HG03520 (cell line): Measurements from ENCODE around the gene AGPS.
"Not testable (repeated sequence)": the region's sequence is repeated elsewhere in the genome, so short reads cannot be mapped to it uniquely, and the experiment has no call there.

Source experiments
- ATAC-seq: cut with Tn5 transposase; IDR thresholded peaks from one replicate; pipeline ENCODE4 v1.9.1; 2021; ENCODE audit warnings: mild to moderate bottlenecking, moderate library complexity; ENCODE audit not compliant: unreplicated experiment

The AGPS gene

DNA sequence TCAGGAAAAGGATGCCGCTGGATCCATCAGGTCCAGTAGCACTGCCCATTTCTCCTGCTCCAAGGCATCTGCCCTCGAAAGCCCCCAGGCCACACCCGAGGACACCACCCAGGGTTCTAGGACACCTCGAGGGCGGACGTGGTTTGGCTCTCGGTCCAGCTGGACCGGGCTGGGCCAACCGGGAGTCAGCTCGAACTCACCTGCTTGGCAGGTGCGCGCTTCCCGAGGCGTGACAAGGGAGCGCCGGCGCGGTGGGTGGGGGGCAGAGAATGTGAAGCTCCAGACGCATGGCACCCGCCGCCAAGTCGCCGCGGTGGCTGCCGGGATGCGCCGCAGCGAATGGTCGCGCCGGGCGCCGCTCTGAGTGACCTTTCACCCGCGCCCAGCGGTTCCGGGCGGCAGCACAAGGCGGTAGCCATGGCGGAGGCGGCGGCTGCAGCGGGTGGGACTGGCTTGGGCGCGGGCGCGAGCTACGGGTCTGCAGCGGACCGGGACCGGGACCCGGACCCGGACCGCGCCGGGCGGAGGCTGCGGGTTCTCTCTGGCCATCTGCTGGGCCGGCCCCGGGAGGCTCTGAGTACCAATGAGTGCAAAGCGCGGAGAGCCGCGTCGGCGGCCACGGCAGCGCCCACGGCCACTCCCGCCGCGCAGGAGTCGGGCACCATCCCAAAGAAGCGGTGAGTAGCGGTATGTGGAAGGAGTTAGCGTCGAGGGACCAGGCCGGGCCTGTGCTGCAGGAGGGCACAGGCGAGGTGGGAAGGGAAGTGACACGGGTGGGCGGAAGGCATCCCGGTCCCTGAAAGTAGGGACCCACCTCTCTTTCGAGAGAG is at the start of gene AGPS:
AGPS (plus strand) TSS at position 401 of the 830 bp plus-strand sequence; CDS start at position 418, 17 bp downstream.
- peak; percentile 83 for ATAC-seq

DNA sequence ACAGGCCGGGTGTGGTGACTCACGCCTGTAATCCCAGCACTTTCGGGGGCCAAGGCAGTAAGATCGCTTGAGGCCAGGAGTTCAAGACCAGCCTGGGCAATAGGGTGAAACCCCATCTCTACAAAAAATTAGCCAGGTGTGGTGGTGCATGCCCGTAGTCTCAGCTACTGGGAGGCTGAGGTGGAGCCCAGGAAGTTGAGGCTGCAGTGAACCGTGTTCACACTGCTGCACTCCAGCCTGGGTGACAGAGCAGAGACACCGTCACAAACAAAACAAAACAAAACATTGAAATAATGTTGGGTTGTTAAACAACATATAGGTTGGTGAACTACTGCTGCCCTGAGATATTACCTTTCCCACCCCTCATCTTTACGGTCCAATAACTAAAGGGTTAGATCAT is 48.8 kb upstream of the AGPS start:
- no peak for ATAC-seq

DNA sequence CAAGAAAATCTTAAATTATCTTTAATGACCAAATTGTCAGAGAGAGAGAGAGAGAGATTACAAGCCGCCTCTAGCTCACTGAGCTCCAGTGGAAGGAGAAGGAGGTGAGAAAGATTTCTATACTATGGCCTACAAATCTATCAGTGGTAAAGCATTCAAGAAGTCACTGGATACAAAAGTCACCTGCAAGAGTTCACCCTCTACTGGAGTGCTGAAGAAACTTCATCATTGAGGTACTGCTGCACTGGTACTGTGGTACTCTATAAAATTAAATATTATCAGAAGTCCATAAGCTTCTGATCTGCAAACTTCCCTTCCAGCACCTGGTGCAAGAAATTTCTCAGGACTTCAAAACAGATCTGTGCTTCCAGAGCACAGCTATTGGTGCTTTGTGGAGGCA is 48.3 kb upstream of the AGPS start:
- no peak for ATAC-seq

DNA sequence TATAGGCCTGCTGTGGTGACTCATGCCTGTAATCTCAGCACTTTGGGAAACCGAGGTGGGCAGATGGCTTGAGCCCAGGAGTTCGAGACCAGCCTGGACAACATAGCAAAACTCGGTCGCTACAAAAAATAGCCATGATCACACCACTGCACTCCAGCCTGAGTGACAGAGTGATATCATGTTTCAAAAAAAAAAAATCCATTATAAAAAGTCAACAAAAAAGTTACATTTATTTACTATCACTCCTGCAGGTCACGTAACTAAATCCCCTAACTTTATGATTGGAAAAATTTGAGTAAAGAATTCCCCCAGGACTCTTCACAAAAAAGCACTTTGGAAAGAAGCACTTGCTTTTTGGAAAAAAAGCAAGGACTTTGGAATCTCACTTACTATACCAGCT is 46.4 kb upstream of the AGPS start:
- ATAC-seq, result no peak

DNA sequence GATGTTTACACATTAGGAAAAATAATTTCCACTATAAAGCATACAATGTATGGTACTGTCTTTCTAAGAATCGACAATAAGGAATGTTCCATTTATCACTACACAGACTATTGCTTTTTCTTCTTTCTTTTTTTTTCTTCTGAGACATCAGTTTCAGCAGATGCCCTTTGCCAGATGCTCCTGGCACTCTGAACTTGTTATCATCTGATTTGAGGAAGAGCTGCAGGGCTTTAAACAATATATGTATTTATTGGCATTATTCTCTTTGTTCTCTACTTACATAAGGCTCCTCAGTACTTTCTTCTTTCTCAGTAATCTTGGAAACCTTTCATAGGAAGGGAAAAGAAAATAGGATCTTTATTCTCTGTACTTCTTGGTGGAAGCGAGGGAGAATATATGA is 45.0 kb upstream of the AGPS start:
- no peak for ATAC-seq

DNA sequence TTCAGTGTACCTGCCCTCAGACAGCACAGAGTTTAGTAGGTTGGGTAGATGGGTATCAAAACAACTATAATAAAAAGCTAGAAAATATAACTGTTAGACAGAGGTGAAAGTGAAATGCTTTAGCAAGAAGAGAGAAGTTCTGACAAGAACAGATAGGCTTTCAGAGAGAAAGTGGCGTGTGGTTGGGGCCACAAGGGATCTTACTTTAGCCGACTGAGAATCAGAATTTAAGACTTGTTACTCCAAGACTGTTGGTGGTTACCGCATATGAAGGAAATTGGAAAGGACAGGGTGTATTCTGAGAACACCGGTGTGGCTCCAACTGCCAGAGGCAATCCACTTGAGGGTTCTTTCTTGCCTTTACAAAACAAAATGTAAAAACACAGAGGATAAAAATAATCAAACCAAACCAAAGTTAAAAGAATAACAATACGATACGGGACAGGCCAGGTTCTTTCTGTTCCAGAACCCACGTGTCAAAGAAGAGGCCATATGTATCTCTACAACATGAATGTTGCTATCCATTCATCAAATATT is 44.4 kb upstream of the AGPS start:
- no peak for ATAC-seq

DNA sequence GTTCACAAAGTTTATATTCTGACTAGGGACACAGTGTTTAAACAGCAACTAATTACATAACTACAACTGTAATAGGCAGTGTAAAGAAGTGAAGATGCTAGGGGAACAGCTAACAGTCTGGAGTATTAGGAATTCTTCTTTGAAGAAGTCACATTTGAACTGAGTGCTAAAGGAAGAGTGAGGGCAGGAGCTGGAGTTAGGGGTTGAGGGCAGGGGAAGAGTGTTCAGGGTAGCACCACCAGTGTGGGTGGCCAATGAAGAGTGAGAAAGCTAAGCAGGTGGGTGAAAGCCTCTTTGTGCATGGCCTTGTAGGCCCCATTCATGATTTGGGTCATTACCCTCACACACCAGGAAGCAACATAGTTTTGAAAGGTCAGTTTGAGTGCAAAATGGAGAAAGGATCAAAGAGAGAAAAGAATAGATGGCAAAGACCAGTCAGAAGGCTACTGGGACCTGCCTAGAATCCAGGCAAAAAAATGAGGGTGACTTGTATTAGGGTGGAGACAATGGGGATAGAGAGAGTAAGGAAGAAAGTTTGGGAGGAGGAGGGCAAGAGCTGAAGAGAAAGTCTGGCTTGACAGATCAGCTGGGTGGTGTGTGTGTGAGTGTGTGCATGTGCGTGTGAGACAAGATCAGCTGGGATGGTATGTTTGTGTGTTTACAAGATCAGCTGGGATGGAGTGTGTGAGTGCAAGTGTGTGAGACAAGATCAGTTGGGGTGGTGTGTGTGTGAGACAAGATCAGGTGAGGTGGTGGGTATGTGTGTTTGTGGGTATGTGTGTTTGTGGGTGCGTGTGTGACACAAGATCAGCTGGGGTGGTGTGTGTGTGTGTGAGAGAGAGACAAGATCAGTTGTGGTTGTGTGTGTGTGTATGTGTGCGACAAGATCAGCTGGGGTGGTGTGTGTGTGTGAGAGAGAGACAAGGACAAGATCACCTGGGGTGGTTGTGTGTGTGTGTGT is 43.6 kb upstream of the AGPS start:
- no peak for ATAC-seq

DNA sequence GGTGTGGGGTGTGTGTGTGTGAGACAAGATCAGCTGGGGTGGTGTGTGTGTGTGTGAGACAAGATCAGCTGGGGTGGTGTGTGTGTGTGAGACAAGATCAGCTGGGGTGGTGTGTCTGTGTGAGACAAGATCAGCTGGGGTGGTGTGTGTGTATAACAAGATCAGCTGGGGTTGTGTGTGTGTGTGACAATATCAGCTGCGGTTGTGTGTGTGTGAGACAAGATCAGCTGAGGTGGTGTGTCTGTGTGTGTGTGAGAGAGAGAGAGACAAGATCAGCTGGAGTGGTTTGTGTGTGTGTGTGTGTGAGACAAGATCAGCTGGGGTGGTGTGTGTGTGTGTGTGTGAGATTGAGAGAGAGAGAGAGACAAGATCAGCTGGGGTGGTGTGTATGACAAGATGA is 41.9 kb upstream of the AGPS start:
- not testable (repeated sequence) for ATAC-seq

DNA sequence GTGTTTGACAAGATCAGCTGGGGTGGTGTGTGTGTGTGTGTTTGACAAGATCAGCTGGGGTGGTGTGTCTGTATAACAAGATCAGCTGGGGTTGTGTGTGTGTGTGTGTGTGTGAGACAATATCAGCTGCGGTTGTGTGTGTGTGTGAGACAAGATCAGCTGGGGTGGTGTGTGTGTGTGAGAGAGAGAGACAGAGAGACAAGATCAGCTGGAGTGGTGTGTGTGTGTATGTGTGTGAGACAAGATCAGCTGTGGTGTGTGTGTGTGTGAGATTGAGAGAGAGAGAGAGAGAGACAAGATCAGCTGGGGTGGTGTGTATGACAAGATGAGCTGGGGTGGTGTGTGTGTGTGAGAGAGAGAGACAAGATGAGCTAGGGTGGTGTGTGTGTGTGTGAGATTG is 41.5 kb upstream of the AGPS start:
- not testable (repeated sequence) for ATAC-seq

DNA sequence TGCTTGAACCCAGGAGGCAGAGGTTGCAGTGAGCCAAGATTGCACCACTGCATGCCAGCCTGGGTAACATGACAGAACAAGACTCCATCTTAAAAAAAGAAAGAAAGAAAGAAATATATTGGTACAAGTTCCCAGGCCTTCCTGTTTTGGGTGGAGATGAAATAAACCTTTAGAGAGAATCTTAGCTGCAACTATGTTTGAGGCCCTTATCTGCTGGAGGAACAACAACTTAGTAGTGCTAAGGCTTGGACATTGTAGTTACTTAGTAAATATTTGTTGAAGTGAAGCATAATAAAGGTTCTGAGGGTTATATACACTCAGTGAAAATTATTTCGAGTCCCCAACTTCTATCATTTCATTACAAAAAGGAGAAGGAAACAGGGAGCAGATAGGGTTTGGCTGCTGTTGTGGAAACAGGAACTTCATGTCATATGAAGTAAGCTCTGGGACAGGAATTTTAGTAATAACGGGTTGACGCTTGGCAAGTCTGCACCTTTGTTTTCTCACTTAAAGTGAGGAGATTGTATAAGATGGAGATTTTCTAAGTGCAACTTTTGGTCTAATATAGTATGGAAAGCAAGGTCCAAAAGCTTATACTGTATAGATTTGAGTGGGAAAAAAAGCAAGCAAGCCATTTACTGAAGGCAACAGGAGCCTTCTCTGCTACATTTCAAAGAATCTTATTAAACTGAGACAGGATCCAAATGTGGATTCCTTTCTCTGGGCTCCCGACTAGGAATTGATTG is 40.0 kb upstream of the AGPS start:
- no peak for ATAC-seq

DNA sequence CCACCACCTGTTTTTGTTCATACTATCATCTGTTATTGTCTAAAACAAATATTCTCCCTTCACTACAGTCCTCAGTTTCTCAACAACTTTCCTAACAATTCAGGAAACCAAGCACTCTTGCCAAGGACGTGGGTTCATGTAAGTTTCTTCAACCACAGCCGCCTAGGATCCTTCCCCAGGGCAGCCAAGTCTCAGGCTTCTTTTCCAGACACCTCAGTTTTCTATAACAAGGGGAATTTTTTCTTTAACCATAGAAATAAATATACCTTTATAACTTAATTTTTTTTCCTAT is 39.4 kb upstream of the AGPS start:
- ATAC-seq, result no peak

DNA sequence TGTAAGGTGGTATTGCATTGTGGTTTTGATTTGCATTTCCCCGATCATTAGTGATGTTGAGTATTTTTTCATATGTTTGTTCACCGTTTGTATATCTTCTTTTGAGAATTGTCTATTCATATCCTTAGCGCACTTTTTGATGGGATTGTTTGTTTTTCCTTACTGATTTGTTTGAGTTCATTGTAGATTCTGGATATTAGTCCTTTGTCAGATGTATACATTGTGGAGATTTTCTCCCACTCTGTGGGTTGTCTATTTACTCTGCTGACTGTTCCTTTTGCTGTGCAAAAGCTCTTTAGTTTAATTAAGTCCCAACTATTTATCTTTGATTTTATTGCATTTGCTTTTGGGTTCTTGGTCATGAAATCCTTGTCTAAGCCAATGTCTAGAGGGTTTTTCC is 38.0 kb upstream of the AGPS start:
- not testable (repeated sequence) for ATAC-seq

DNA sequence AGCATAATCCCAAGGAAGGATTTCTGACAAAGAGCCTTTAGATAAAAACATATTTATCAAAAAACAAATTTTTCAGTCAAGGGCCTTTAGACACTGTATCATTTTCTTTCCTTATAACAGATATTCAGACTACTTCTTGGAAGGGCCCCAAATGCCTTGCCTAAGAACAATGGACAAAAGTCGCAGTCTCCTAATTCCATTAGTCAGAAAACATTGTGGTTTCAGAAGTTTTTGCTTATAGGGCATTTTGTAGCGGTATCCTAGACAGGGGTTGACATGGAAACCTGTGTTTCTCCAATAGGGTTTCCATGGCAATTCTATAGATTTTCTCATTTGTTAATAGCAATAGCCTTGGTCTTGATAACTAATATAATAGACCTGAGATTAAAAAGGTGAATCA is 36.7 kb upstream of the AGPS start:
- no peak for ATAC-seq

DNA sequence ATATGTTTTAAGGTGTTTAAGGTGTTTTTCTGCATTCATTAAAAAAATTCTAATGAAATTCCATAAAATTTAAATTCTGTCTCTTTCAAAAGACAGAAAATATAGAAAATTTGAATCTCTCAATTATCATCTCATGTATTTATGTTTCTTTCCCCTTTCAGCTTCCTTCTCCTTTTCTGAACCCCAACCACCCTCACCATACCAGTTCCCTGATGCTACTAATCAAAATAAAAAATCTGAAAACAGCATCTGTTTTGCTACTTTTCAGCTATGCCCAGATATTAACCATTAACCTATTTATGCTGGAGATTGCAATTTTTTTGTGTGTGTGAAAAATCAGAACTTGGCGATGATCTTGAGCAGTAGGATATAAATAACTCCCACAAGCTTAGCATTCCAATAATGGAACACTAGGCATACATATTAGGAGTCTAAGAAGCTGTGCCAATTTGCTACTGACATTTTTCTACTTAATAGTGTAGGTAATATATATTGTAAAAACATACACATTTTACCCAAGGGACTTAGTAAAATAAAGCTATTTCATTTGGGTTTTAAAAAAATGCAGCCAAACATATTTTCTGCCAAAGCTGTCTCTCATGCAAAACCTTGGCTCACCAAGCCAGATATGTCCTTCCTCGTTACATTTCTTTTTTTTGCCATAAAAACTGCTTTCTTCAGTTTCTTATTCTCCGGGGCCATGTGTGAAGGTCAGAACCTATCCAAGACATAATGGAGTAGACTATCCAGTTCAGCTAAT is 32.6 kb upstream of the AGPS start:
- no peak for ATAC-seq

DNA sequence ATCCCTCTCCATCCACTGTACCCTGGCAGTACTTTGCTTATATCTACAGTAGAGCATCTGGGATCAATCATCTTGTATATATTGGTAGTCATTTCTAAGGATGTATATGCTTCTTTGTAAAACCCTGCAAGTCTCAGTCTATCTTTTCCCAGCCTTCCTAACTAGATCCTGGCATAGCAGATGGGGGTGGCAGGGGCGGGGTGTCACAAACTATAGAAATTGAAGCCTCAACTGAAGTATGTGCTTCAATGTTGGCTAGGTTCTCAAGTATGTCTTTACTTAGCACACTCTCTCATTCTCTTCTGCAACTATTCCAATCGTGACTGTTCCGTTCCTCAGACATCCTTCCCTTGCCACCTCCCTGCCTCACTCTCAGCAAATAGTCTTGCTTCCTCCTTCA is 30.1 kb upstream of the AGPS start:
- no peak for ATAC-seq

DNA sequence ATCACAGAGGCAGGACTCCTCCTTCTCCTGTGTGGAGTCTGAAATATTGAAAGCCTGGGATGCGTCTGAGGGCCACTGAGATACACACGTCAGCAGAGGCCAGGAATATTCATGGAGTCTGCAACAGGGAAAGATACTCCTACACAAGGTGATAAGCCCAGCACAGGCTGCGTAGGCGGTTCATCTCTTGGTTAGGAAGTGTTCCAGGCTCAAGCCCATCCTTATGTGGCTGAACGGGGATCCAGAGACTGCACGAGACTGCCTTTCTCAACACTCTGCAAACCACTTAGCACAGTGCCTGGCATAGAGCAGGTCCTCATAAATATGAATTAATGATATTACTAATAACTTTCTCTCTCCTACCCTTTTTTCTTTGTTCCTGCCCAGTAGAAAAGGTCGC is 29.2 kb upstream of the AGPS start:
- no peak for ATAC-seq

DNA sequence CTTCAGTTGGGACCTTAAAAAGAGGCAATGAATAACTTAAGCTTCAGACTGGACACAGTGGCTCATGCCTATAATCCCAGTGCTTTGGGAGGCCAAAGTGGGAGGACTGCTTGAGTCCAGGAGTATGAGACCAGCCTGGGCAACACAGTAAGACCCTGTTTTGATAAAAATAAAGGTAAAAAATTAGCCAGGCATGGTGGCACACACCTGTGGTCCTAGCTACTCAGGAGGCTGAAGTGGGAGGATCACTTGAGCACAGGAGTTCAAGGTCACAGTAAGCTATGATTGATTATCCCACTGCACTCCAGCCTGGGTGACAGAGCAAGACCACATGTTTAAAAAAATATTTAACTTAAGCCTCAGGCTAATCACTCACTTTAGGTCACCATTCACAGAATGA is 26.8 kb upstream of the AGPS start:
- not testable (repeated sequence) for ATAC-seq

DNA sequence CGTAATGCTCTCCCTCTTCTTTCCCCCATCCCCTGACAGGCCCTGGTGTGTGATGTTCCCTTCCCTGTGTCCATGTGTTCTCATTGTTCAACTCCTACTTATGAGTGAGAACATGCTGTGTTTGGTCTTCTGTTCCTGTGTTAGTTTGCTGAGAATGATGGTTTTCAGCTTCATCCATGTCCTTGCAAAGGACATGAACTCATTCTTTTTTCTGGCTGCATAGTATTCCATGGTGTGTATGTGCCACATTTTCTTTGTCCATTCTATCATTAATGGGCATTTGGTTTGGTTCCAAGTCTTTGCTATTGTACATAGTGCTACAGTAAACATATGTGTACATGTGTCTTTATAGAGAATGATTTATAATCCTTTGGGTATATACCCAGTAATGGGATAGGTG is 24.6 kb upstream of the AGPS start:
- ATAC-seq, result not testable (repeated sequence)

DNA sequence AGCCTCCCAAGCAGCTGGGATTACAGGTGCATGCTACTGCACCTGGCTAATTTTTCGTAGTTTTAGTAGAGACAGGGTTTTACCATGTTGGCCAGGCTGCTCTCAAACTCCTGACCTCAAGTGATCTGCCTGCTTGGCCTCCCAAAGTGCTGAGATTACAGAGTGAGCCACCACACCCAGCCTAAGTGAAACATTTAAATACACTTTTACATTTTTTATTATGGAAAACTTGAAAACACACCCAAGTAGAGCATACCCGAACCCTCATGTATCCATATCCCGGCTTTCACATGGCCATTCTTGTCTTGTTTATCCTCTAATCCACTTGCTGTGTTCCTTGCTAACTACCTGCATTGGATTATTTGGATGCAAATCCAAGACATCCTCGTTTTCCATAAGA is 13.2 kb upstream of the AGPS start:
- no peak for ATAC-seq

DNA sequence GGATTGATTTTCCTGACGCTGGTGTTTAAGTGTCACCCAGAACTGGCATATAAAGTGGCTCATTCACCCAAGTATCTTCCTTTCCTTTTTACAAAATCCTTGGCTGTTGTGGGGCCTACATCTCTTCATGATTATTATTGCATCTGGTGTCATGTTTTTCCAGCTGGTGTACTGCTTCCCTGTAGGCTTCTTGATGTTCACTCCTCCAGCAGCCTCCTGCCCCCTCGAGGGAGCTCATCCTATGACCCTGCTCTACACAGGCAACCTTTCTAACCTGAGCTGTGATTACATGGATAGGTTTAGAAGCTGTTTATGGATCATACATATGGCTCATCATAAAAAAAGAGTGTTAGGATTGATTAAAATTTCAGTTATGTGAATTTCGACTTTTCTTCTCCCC is 12.4 kb upstream of the AGPS start:
- ATAC-seq, result no peak
